ENCODE measurements around the gene WBP1L. TPM values are rescaled to one million over a fixed set of nuclear protein-coding genes. Genes with fewer than 3 reads are reported as not detected.

The WBP1L gene
- total RNA-seq, 2 experiments from 2014 or later, result 17.6 to 24.4 TPM

DNA sequence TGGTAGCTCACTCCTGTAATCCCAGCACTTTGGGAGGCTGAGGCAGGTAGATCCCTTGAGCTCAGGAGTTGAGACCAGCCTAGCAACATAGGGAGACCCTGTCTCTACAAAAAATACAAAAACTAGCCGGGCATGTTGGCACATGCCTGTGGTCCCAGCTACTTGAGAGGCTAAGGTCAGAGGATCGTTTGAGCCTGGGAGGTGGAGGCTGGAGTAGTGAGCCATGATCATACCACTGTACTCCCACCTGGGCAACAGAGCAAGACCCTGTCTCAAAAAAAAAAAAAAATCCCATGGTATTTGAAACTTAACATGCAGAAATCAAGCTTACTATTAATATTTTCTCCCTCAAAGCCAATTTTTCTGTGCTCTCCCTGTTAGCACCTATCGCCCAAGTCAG is 23.4 kb upstream of the WBP1L start:
- no TSS peak for BruUV-seq (replicated peaks)
- TF ChIP-seq, protein P1, sequence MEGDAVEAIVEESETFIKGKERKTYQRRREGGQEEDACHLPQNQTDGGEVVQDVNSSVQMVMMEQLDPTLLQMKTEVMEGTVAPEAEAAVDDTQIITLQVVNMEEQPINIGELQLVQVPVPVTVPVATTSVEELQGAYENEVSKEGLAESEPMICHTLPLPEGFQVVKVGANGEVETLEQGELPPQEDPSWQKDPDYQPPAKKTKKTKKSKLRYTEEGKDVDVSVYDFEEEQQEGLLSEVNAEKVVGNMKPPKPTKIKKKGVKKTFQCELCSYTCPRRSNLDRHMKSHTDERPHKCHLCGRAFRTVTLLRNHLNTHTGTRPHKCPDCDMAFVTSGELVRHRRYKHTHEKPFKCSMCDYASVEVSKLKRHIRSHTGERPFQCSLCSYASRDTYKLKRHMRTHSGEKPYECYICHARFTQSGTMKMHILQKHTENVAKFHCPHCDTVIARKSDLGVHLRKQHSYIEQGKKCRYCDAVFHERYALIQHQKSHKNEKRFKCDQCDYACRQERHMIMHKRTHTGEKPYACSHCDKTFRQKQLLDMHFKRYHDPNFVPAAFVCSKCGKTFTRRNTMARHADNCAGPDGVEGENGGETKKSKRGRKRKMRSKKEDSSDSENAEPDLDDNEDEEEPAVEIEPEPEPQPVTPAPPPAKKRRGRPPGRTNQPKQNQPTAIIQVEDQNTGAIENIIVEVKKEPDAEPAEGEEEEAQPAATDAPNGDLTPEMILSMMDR (conservative IDR thresholded peaks at IDR 0.05; ENCODE audit: low read length), result no peak
- TF ChIP-seq EZH2phosphoT487 (IDR thresholded peaks at IDR 0.05; ENCODE audit: borderline replicate concordance, low read depth, low read length), result no peak
- Histone ChIP-seq H3K4me1 (ENCODE audit: insufficient read depth, low read length, poor library complexity, severe bottlenecking) (peaks cover 33% of the 10 kb centered on the region), H3K27ac (ENCODE audit: low read depth, low read length, poor library complexity, severe bottlenecking) (no peak overlapping the region), H3K4me2 (ENCODE audit: low read length) (no peak overlapping the region), H2AFZ (ENCODE audit: low read length) (no peak overlapping the region), H3K9me3 (ENCODE audit: low read length) (no peaks in the 10 kb centered on the region), H4K20me1 (ENCODE audit: insufficient read depth, low read length) (peaks cover 9% of the 10 kb centered on the region), H3K4me3 (ENCODE audit: low read depth, low read length, poor library complexity, severe bottlenecking) (no peak overlapping the region), H3K9me2 (ENCODE audit: insufficient read depth, low read length) (no peaks in the 10 kb centered on the region), H3K79me2 (ENCODE audit: insufficient read depth, low read depth, low read length) (peaks cover 54% of the 10 kb centered on the region), H3K36me3 (ENCODE audit: insufficient read depth, low read length) (peaks cover 63% of the 10 kb centered on the region)
- DNase-seq (ENCODE audit: low spot score), result no peak
- intact Hi-C loops (cut with micrococcal nuclease; ENCODE audit: unreplicated experiment), result no loop called here
- ChIA-PET CTCF (ENCODE audit: unreplicated experiment) (no interaction called here), POLR2A (interaction anchor here (0.6 to 3.3 kb wide), 7 partner anchors 10 to 672 kb away, joined by 3 to 15 read pairs (median 4); partner anchors contain the start of gene WBP1L)

DNA sequence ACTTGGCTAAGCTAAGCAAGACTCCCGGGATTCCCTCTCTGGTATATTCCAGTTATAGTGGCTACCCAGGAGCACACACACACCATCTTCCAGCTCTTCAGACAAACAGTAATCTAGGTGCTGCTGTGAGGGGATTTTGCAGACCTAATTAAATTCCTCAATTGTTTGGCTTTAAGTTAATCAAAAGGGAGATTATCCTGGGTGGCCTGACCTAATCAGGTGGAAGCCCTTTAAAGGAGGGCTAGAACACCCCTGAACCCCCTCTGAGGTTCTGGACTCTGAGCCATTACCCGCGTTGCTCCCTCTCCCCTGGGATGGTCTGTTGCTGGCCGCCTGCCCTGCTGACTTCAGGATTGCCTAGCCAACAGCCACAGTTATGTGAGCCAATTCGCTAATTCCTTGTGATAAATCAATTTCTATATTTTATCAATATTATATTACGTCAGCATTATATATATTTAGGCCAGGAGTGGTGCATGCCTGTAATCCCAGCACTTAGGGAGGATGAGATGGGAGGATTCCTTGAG is 22.9 kb upstream of the WBP1L start:
- BruUV-seq (replicated peaks), result no TSS peak
- intact Hi-C loops (cut with micrococcal nuclease; ENCODE audit: unreplicated experiment), result no loop called here
- no peak overlapping the region for H3K4me3 ChIP-seq (ENCODE audit: low read depth, low read length, poor library complexity, severe bottlenecking)
- TF ChIP-seq, protein P1 (conservative IDR thresholded peaks at IDR 0.05; ENCODE audit: low read length), result no peak
- TF ChIP-seq EZH2phosphoT487 (IDR thresholded peaks at IDR 0.05; ENCODE audit: borderline replicate concordance, low read depth, low read length), result no peak
- H3K4me1 ChIP-seq (ENCODE audit: insufficient read depth, low read length, poor library complexity, severe bottlenecking), result peaks cover 28% of the 10 kb centered on the region
- H4K20me1 ChIP-seq (ENCODE audit: insufficient read depth, low read length), result peaks cover 9% of the 10 kb centered on the region
- POLR2A ChIA-PET, result interaction anchor here (0.6 to 3.3 kb wide), 6 partner anchors 10 to 35 kb away, joined by 3 to 15 read pairs (median 6); partner anchors contain the start of gene WBP1L
- peaks cover 49% of the 10 kb centered on the region for H3K79me2 ChIP-seq (ENCODE audit: insufficient read depth, low read depth, low read length)
- DNase-seq (ENCODE audit: low spot score), result no peak
- no peak overlapping the region for H3K4me2 ChIP-seq (ENCODE audit: low read length)
- H3K9me3 ChIP-seq (ENCODE audit: low read length), result no peaks in the 10 kb centered on the region
- peaks cover 63% of the 10 kb centered on the region for H3K36me3 ChIP-seq (ENCODE audit: insufficient read depth, low read length)
- no peak overlapping the region for H3K27ac ChIP-seq (ENCODE audit: low read depth, low read length, poor library complexity, severe bottlenecking)
- CTCF ChIA-PET (ENCODE audit: unreplicated experiment), result no interaction called here
- no peaks in the 10 kb centered on the region for H3K9me2 ChIP-seq (ENCODE audit: insufficient read depth, low read length)
- no peak overlapping the region for H2AFZ ChIP-seq (ENCODE audit: low read length)

DNA sequence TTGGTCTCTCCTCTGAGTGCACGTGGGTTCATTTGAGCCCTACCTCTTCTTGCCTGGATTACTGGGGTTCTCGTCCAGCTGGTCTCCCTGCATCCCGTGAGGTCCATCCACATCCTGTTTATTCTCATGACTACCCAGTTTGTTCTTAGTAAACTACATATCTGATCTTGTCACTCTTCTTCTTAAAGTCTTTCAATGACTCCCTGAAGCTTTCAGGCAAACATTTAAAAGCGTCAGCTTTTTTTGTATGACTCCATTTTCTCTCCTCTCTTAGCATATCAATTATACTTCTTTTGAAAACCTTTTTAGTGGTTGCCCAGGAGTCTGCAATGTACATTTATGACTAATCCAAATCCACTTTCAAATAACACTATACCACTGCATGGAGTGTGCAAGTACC is 21.8 kb upstream of the WBP1L start:
- Histone ChIP-seq H2AFZ (ENCODE audit: low read length) (no peak overlapping the region), H4K20me1 (ENCODE audit: insufficient read depth, low read length) (peaks cover 9% of the 10 kb centered on the region), H3K4me3 (ENCODE audit: low read depth, low read length, poor library complexity, severe bottlenecking) (no peak overlapping the region), H3K4me2 (ENCODE audit: low read length) (no peak overlapping the region), H3K79me2 (ENCODE audit: insufficient read depth, low read depth, low read length) (peaks cover 38% of the 10 kb centered on the region), H3K9me2 (ENCODE audit: insufficient read depth, low read length) (no peaks in the 10 kb centered on the region), H3K36me3 (ENCODE audit: insufficient read depth, low read length) (peaks cover 69% of the 10 kb centered on the region), H3K9me3 (ENCODE audit: low read length) (no peaks in the 10 kb centered on the region), H3K27ac (ENCODE audit: low read depth, low read length, poor library complexity, severe bottlenecking) (no peak overlapping the region), H3K4me1 (ENCODE audit: insufficient read depth, low read length, poor library complexity, severe bottlenecking) (peaks cover 17% of the 10 kb centered on the region)
- no peak for DNase-seq (ENCODE audit: low spot score)
- TF ChIP-seq, protein P1 (conservative IDR thresholded peaks at IDR 0.05; ENCODE audit: low read length), result no peak
- no peak for TF ChIP-seq EZH2phosphoT487 (IDR thresholded peaks at IDR 0.05; ENCODE audit: borderline replicate concordance, low read depth, low read length)
- CTCF ChIA-PET (ENCODE audit: unreplicated experiment), result no interaction called here
- POLR2A ChIA-PET, result interaction anchor here (1.9 to 3.3 kb wide), 3 partner anchors 11 to 22 kb away, joined by 7 to 15 read pairs (median 11); partner anchors contain the start of gene WBP1L
- intact Hi-C loops (cut with micrococcal nuclease; ENCODE audit: unreplicated experiment), result no loop called here
- no TSS peak for BruUV-seq (replicated peaks)
